Upper lobe of left lung (tissue), 4 donors: ENCODE data around the gene CHPF2.
A peak's percentile ranks its signal among the peaks of the same experiment; 100 is the strongest.

Experiments used
- CTCF ChIP-seq, 6 experiments: fragments of 450-650 bp in 4 of 6; fragments of 200-600 bp in 2 of 6; sonication (generic) in 2 of 6; IDR thresholded peaks; one replicate each; pipeline ENCODE4 v1.5.1; 2016 to 2019; ENCODE audit warnings: antibody characterized with exemption in 6 of 6
- EP300 ChIP-seq, 4 donors: sonication (generic); formaldehyde crosslinking; IDR thresholded peaks; one replicate each; pipeline ENCODE4 v1.5.1; 2017; ENCODE audit warnings: antibody characterized with exemption in 4 of 4, control low read depth in 2 of 4

- TF ChIP-seq CTCF (IDR thresholded peaks at IDR 0.05) (peak; percentile 53 to 90 (median 68)), EP300 (IDR thresholded peaks at IDR 0.05) (no peak)
Observed at GRCh38 chr7:151244196-151244840, 12.0 kb downstream of the CHPF2 start.
